Loucy (cell line): ENCODE measurements around the gene SIRPB1.

Experiments used
- EZH2phosphoT487 ChIP-seq: fragments of 200-600 bp; IDR thresholded peaks from 2 replicates; pipeline ENCODE4 v1.6.1; 2018; ENCODE audit warnings: antibody characterized with exemption, mild to moderate bottlenecking, moderate library complexity, borderline replicate concordance
- TF ChIP-seq, protein P1 (sequence below): fragments of 200-600 bp; sonication (generic); conservative IDR thresholded peaks from 2 replicates; pipeline ENCODE4 v1.5.1; 2014; ENCODE audit warnings: mild to moderate bottlenecking, antibody characterized with exemption, low read length

GRCh38 chr20:1648101-1648500 lies 28.3 kb upstream of the SIRPB1 start:
- TF ChIP-seq, protein P1, sequence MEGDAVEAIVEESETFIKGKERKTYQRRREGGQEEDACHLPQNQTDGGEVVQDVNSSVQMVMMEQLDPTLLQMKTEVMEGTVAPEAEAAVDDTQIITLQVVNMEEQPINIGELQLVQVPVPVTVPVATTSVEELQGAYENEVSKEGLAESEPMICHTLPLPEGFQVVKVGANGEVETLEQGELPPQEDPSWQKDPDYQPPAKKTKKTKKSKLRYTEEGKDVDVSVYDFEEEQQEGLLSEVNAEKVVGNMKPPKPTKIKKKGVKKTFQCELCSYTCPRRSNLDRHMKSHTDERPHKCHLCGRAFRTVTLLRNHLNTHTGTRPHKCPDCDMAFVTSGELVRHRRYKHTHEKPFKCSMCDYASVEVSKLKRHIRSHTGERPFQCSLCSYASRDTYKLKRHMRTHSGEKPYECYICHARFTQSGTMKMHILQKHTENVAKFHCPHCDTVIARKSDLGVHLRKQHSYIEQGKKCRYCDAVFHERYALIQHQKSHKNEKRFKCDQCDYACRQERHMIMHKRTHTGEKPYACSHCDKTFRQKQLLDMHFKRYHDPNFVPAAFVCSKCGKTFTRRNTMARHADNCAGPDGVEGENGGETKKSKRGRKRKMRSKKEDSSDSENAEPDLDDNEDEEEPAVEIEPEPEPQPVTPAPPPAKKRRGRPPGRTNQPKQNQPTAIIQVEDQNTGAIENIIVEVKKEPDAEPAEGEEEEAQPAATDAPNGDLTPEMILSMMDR: no peak
- no peak for TF ChIP-seq EZH2phosphoT487
